Endothelial cell of umbilical vein (primary cell): ENCODE data around the gene CRYZL1. TPM values are rescaled to one million over a fixed set of nuclear protein-coding genes. Genes with fewer than 3 reads are reported as not detected.

ENCODE experiments used
- BruUV-seq: library from RNA; stranded (reverse); fragments of 400-500 nt; replicated peaks from 2 replicates; lab custom pipeline; 2021; lab: Mats Ljungman, UMichigan
- CTCF ChIA-PET: fragments of 300-600, 350-600 bp; sonication (Branson Sonifier 250); formaldehyde crosslinking; loops from one replicate; lab custom pipeline; 2021; ENCODE audit warnings: antibody characterized with exemption, inconsistent platforms; lab: Charles Lee
- POLR2A ChIA-PET: fragments of 300-600, 350-600 bp; sonication (Branson Sonifier 250); formaldehyde crosslinking; loops from one replicate; lab custom pipeline; 2021; ENCODE audit warnings: antibody characterized with exemption, inconsistent platforms; lab: Charles Lee
- DNase-seq: peaks from one replicate; pipeline ENCODE4 v3.0.0-alpha.2; 2011; ENCODE audit warnings: low read depth, low spot score
- FAIRE-seq: peaks from 2 replicates; lab custom pipeline; 2011; peaks lifted over from hg19 to GRCh38; lab: Jason Lieb, UNC
- H2AFZ ChIP-seq: 2 replicates; pipeline ENCODE4 v1.6.0; 2012; ENCODE audit warnings: low read depth, low read length, control low read depth, inconsistent platforms
- H3K27ac ChIP-seq: 2 replicates; pipeline ENCODE4 v1.5.1; 2011; ENCODE audit warnings: low read depth, mild to moderate bottlenecking, control low read depth, low read length, moderate library complexity; ENCODE audit not compliant: insufficient read depth
- H3K27me3 ChIP-seq, 2 experiments: 2 replicates each; pipeline versions ENCODE4 v1.6.0 to v1.6.1; 2011; ENCODE audit warnings: low read length in 2 of 2, mixed read lengths in 1 of 2; ENCODE audit not compliant: control insufficient read depth in 2 of 2, insufficient read depth in 2 of 2
- H3K36me3 ChIP-seq, 2 experiments: 2 replicates in 1 of 2; 3 replicates in 1 of 2; pipeline ENCODE4 v1.5.1; 2011; ENCODE audit warnings: low read length in 2 of 2, mild to moderate bottlenecking in 1 of 2, moderate library complexity in 1 of 2; ENCODE audit not compliant: control insufficient read depth in 2 of 2, insufficient read depth in 2 of 2; ENCODE audit errors: extremely low read depth in 1 of 2
- H3K4me1 ChIP-seq: 3 replicates; pipeline ENCODE4 v1.5.1; 2011; ENCODE audit warnings: mild to moderate bottlenecking, low read length; ENCODE audit not compliant: control insufficient read depth, insufficient read depth; ENCODE audit errors: extremely low read depth
- H3K4me2 ChIP-seq: 2 replicates; pipeline ENCODE4 v1.6.1; 2011; ENCODE audit warnings: low read length, control low read depth, mixed read lengths; ENCODE audit not compliant: insufficient read depth
- H3K4me3 ChIP-seq, 3 experiments: fragments of 200-600 bp in 1 of 3; sonication (generic), shearing (Covaris generic) in 1 of 3; replicated peaks in 1 of 3; 2 replicates each; pipeline ENCODE4 v1.5.1; 2011 to 2016; ENCODE audit warnings: control low read depth in 3 of 3, low read length in 3 of 3, mild to moderate bottlenecking in 2 of 3, inconsistent platforms in 1 of 3, low read depth in 1 of 3, moderate library complexity in 1 of 3; ENCODE audit not compliant: insufficient read depth in 1 of 3
- H3K79me2 ChIP-seq: 2 replicates; pipeline ENCODE4 v1.6.0; 2012; ENCODE audit warnings: low read length, inconsistent platforms; ENCODE audit not compliant: control insufficient read depth, insufficient read depth
- H3K9ac ChIP-seq: replicated peaks from 2 replicates; pipeline ENCODE3; 2011; ENCODE audit warnings: low read length, control low read depth; ENCODE audit not compliant: insufficient read depth; ENCODE audit errors: extremely low read depth
- H3K9me1 ChIP-seq: replicated peaks from 3 replicates; pipeline ENCODE4 v1.6.0; 2011; ENCODE audit warnings: mild to moderate bottlenecking, low read length; ENCODE audit not compliant: control insufficient read depth, insufficient read depth; ENCODE audit errors: extremely low read depth
- H3K9me3 ChIP-seq: replicated peaks from 2 replicates; pipeline ENCODE4 v1.5.1; 2012; ENCODE audit warnings: low read length, inconsistent platforms; ENCODE audit not compliant: control insufficient read depth, insufficient read depth
- H4K20me1 ChIP-seq: replicated peaks from 2 replicates; pipeline ENCODE3; 2011; ENCODE audit warnings: mild to moderate bottlenecking, low read length; ENCODE audit not compliant: control insufficient read depth, insufficient read depth; ENCODE audit errors: extremely low read depth
- CTCF ChIP-seq, 2 donors: IDR thresholded peaks; 1 replicate in 1 of 2; 2 replicates in 1 of 2; pipeline ENCODE4 v1.5.1; 2011; ENCODE audit warnings: low read length in 2 of 2, mild to moderate bottlenecking in 2 of 2, moderate library complexity in 2 of 2, control low read depth in 1 of 2, inconsistent platforms in 1 of 2, low read depth in 1 of 2; ENCODE audit not compliant: insufficient read depth in 1 of 2; ENCODE audit errors: extremely low read depth in 1 of 2
- EZH2 ChIP-seq: IDR thresholded peaks from 2 replicates; pipeline ENCODE4 v1.6.1; 2012; ENCODE audit warnings: borderline replicate concordance, low read depth, mild to moderate bottlenecking, moderate library complexity, low read length, inconsistent platforms; ENCODE audit not compliant: severe bottlenecking
- FOS ChIP-seq: IDR thresholded peaks from 2 replicates; pipeline ENCODE4 v1.6.1; 2011; ENCODE audit warnings: mild to moderate bottlenecking, low read length, moderate library complexity, borderline replicate concordance; ENCODE audit not compliant: insufficient read depth
- GATA2 ChIP-seq: IDR thresholded peaks from 2 replicates; pipeline ENCODE4 v1.7.0; 2011; ENCODE audit warnings: low read depth, mild to moderate bottlenecking, moderate library complexity, mixed read lengths, low read length; ENCODE audit not compliant: insufficient read length, insufficient read depth
- JUN ChIP-seq: IDR thresholded peaks from 2 replicates; pipeline ENCODE4 v1.6.1; 2011; ENCODE audit warnings: borderline replicate concordance, low read depth; ENCODE audit not compliant: insufficient read length, insufficient read depth
- MYC ChIP-seq: IDR thresholded peaks from one replicate; pipeline ENCODE4 v1.6.1; 2011; ENCODE audit warnings: mild to moderate bottlenecking, low read depth, low read length
- POLR2A ChIP-seq: IDR thresholded peaks from 2 replicates; pipeline ENCODE4 v1.6.1; 2012; ENCODE audit warnings: low read depth, mild to moderate bottlenecking, control low read depth, low read length
- POLR2AphosphoS5 ChIP-seq: IDR thresholded peaks from 2 replicates; pipeline ENCODE4 v1.6.1; 2012; ENCODE audit warnings: low read depth, mild to moderate bottlenecking, control low read depth, low read length, moderate library complexity; ENCODE audit not compliant: insufficient read depth
- dilution Hi-C: fragments of 300-500 bp; cut with MboI; formaldehyde crosslinking; loops from one replicate; pipeline ENCODE4 v1.15.0; 2019; ENCODE audit warnings: low sequenced_read_pairs; ENCODE audit not compliant: extremely low pct_ligation_motif_present
- intact Hi-C: fragments of 100-400 bp; cut with micrococcal nuclease; formaldehyde crosslinking; loops from one replicate; pipeline ENCODE4 v1.10.0; 2022
- polyA plus RNA-seq, 4 experiments: library from polyadenylated mRNA; depleted of rRNA in 3 of 4; stranded (reverse) in 3 of 4; unstranded in 1 of 4; fragments of >200 nt; gene quantifications; 2 replicates each; pipeline versions ENCODE4 v1.2.1 to v1.2.3, GENCODE V29; 2011 to 2012; ENCODE audit warnings: missing spikeins in 1 of 4
- total RNA-seq: library from RNA; stranded (reverse); gene quantifications from 2 replicates; pipeline ENCODE4 v1.2.3, GENCODE V29; 2021
- TF ChIP-seq, protein P1 (sequence below): IDR thresholded peaks from 2 replicates; pipeline ENCODE4 v1.6.1; 2011; ENCODE audit not compliant: insufficient read depth, insufficient read length

Gene CRYZL1
- total and polyA plus RNA-seq, 2 donors (not counting 3 experiments of a cell fraction or from before 2014, with no cell fraction given) = 26.4 to 42.1 TPM

DNA sequence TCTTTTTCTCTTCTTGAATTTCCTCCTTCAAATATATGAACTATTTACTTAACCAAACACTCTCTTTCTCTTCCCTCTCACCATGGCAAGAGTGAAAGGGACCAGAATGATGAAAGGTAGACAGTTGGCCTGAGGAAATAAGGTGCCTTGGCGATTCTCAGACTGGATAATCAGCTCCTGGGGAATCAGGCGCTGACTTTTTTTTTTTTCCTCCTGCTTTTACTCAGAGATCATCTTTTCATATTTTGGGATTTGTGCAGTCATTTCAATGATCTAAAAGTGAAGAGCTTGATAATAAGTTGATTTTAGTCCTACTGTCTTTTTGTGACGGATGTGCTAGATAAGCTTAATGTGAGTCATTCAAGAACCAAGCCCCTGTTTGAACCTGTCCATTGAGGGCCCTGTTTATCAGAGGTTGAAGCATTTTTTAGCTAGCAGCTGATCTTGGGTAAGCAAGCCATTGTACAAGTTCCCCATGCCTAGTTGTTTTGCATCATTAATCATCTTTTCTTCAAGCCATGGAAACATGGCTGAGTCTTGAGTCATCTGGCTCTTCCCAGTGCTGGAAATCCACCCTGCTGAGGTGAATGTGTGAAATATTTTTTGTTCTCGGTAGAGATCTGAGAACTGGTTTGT lies 41.6 kb upstream of the CRYZL1 start:
- ChIA-PET CTCF (interaction anchor here (0.8 to 1.2 kb wide), 3 partner anchors 15 to 27 kb away, joined by 3 to 6 read pairs (median 3); no protein-coding TSS in a partner anchor), POLR2A (no interaction called here)
- Histone ChIP-seq H3K9me1 (no peaks in the 10 kb centered on the region), H3K9ac (peak overlapping the region; percentile 75), H2AFZ (no peak overlapping the region), H3K27ac (peak overlapping the region; percentile 93), H3K79me2 (peaks cover 77% of the 10 kb centered on the region), H3K4me1 (peaks cover 44% of the 10 kb centered on the region), H3K36me3 (no peaks in the 10 kb centered on the region), H3K9me3 (no peaks in the 10 kb centered on the region), H3K4me3 (no peak overlapping the region), H3K4me2 (peak overlapping the region; percentile 93), H3K27me3 (no peaks in the 10 kb centered on the region), H4K20me1 (no peaks in the 10 kb centered on the region)
- no TSS peak for BruUV-seq
- dilution Hi-C loops (no loop called here), intact Hi-C loops (loop anchor here (1.0 kb wide), 3 partner anchors 26 to 78 kb away; partner anchors contain the start of gene ITSN1)
- FAIRE-seq (peak; percentile 81), DNase-seq (peak; percentile 90)
- TF ChIP-seq FOS = peak; percentile 77
- TF ChIP-seq POLR2AphosphoS5 = peak; percentile 36
- TF ChIP-seq, protein P1, sequence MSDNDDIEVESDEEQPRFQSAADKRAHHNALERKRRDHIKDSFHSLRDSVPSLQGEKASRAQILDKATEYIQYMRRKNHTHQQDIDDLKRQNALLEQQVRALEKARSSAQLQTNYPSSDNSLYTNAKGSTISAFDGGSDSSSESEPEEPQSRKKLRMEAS = no peak
- no peak for TF ChIP-seq MYC
- TF ChIP-seq EZH2 = no peak
- TF ChIP-seq POLR2A = no peak
- no peak for TF ChIP-seq CTCF (IDR thresholded peaks at IDR 0.05; ENCODE audit: extremely low read depth in 1 of 2, insufficient read depth in 1 of 2, low read depth in 1 of 2, low read length in 2 of 2)
- TF ChIP-seq GATA2 = peak; percentile 63
- TF ChIP-seq JUN = peak; percentile 69
